ENCODE measurements around the gene XRCC6. TPM values are rescaled to one million over a fixed set of nuclear protein-coding genes. Genes with fewer than 3 reads are reported as not detected.
"Not testable (repeated sequence)": the region's sequence is repeated elsewhere in the genome, so short reads cannot be mapped to it uniquely, and the experiment has no call there.

XRCC6 gene
- polyA plus RNA-seq, 3 donors: 58.6 to 286 (median 267) TPM

GRCh38 chr22:41621911-41622179 is 750 bp downstream of the XRCC6 start:
- intact Hi-C loops (cut with micrococcal nuclease): loop anchor here in 1 of 2 donors (1.0 to 10.0 kb wide), 6 partner anchors 78 to 993 kb away; partner anchors contain the start of genes POLDIP3, POLR3H, RANGAP1 and TOB2
- peaks cover 34 to 37% of the 10 kb centered on the region in 2 donors for H3K4me1 ChIP-seq (ENCODE audit: control insufficient read depth in 1 of 2, insufficient read depth in 2 of 2, low read length in 2 of 2)
- H3K27ac ChIP-seq (ENCODE audit: low read depth in 1 of 2, low read length in 2 of 2): peak overlapping the region; percentile 95 to 100
- H3K36me3 ChIP-seq (replicated peaks in 1 of 2; ENCODE audit: control insufficient read depth in 1 of 2, insufficient read depth in 2 of 2, low read length in 2 of 2): peaks cover 23 to 24% of the 10 kb centered on the region in 2 donors
- H2AFZ ChIP-seq (ENCODE audit: insufficient read depth, low read depth, low read length, poor library complexity, severe bottlenecking): peak overlapping the region; percentile 83
- H3K79me2 ChIP-seq (ENCODE audit: insufficient read depth, low read length): peaks cover 87% of the 10 kb centered on the region
- Mint-ChIP-seq H3K4me3 (peak overlapping the region; percentile 94 to 95), H3K27me3 (ENCODE audit: low read depth in 3 of 3) (no peaks in the 10 kb centered on the region), H3K36me3 (peaks cover 30 to 47% of the 10 kb centered on the region in 2 donors), H3K9me3 (peaks cover 0 to 3% (median 0%) of the 10 kb centered on the region in 7 donors), H3K27ac (peak overlapping the region; percentile 97 to 100 (median 98)), H3K4me1 (peaks cover 32% of the 10 kb centered on the region)
- TF ChIP-seq, protein P1, sequence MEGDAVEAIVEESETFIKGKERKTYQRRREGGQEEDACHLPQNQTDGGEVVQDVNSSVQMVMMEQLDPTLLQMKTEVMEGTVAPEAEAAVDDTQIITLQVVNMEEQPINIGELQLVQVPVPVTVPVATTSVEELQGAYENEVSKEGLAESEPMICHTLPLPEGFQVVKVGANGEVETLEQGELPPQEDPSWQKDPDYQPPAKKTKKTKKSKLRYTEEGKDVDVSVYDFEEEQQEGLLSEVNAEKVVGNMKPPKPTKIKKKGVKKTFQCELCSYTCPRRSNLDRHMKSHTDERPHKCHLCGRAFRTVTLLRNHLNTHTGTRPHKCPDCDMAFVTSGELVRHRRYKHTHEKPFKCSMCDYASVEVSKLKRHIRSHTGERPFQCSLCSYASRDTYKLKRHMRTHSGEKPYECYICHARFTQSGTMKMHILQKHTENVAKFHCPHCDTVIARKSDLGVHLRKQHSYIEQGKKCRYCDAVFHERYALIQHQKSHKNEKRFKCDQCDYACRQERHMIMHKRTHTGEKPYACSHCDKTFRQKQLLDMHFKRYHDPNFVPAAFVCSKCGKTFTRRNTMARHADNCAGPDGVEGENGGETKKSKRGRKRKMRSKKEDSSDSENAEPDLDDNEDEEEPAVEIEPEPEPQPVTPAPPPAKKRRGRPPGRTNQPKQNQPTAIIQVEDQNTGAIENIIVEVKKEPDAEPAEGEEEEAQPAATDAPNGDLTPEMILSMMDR (IDR thresholded peaks at IDR 0.05): no peak
- DNase-seq: no peak
- peak overlapping the region; percentile 92 for H3K9ac ChIP-seq (ENCODE audit: insufficient read depth, low read length, poor library complexity, severe bottlenecking)
- WGBS (ENCODE audit: insufficient coverage): 5% methylated on average over 5 of the region's 8 CpGs
- peak overlapping the region; percentile 81 to 100 (median 86) for H3K4me3 ChIP-seq (replicated peaks in 1 of 3; ENCODE audit: low read depth in 2 of 3, low read length in 3 of 3)
- peaks cover 12% of the 10 kb centered on the region for H4K20me1 ChIP-seq (ENCODE audit: insufficient read depth, low read length)
- H3K27me3 ChIP-seq (ENCODE audit: control insufficient read depth in 2 of 2, insufficient read depth in 2 of 2, low read length in 2 of 2): no peaks in the 10 kb centered on the region
- no peaks in the 10 kb centered on the region for H3K9me3 ChIP-seq (replicated peaks in 1 of 2; ENCODE audit: control insufficient read depth in 1 of 2, insufficient read depth in 1 of 2, low read length in 2 of 2)
- peak overlapping the region; percentile 89 for H3K4me2 ChIP-seq (replicated peaks; ENCODE audit: extremely low read depth, low read length, poor library complexity, severe bottlenecking)

DNA sequence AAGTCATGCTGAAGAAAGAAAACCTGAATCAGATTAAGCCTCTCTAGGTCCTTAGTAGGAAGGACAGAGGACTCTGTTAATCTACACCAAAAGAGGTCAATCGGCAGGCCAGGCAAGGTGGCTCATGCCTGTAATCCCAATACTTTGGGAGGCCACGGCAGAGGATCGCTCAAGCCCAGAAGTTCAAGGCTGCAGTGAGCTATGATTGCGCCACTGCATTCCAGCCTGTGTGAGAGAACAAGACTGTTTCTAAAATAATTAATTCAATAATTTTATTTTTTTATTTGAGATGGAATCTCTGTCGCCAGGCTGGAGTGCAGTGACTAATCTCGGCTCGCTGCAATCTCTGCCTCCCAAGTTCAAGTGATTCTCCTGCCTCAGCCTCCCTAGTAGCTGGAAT is 4.5 kb downstream of the XRCC6 start:
- H2AFZ ChIP-seq (ENCODE audit: insufficient read depth, low read depth, low read length, poor library complexity, severe bottlenecking): no peak overlapping the region
- no peak overlapping the region for H3K27ac ChIP-seq (ENCODE audit: low read depth in 1 of 2, low read length in 2 of 2)
- no CpG with 5 or more reads among the region's 7 CpGs for WGBS (ENCODE audit: insufficient coverage)
- H3K4me2 ChIP-seq (replicated peaks; ENCODE audit: extremely low read depth, low read length, poor library complexity, severe bottlenecking): no peak overlapping the region
- Mint-ChIP-seq H3K9me3 (peaks cover 0 to 3% (median 0%) of the 10 kb centered on the region in 7 donors), H3K36me3 (peaks cover 53 to 85% of the 10 kb centered on the region in 2 donors), H3K27ac (peak overlapping the region in 1 of 7 donors; percentile 36), H3K4me1 (peaks cover 8% of the 10 kb centered on the region), H3K4me3 (no peak overlapping the region), H3K27me3 (ENCODE audit: low read depth in 3 of 3) (no peaks in the 10 kb centered on the region)
- no peak for DNase-seq
- peaks cover 9 to 11% of the 10 kb centered on the region in 2 donors for H3K4me1 ChIP-seq (ENCODE audit: control insufficient read depth in 1 of 2, insufficient read depth in 2 of 2, low read length in 2 of 2)
- no peaks in the 10 kb centered on the region for H3K9me3 ChIP-seq (replicated peaks in 1 of 2; ENCODE audit: control insufficient read depth in 1 of 2, insufficient read depth in 1 of 2, low read length in 2 of 2)
- H3K36me3 ChIP-seq (replicated peaks in 1 of 2; ENCODE audit: control insufficient read depth in 1 of 2, insufficient read depth in 2 of 2, low read length in 2 of 2): peaks cover 56 to 58% of the 10 kb centered on the region in 2 donors
- H4K20me1 ChIP-seq (ENCODE audit: insufficient read depth, low read length): peaks cover 41% of the 10 kb centered on the region
- no peaks in the 10 kb centered on the region for H3K27me3 ChIP-seq (ENCODE audit: control insufficient read depth in 2 of 2, insufficient read depth in 2 of 2, low read length in 2 of 2)
- TF ChIP-seq, protein P1 (IDR thresholded peaks at IDR 0.05): no peak
- no peak overlapping the region for H3K9ac ChIP-seq (ENCODE audit: insufficient read depth, low read length, poor library complexity, severe bottlenecking)
- peaks cover 81% of the 10 kb centered on the region for H3K79me2 ChIP-seq (ENCODE audit: insufficient read depth, low read length)
- no peak overlapping the region for H3K4me3 ChIP-seq (replicated peaks in 1 of 3; ENCODE audit: low read depth in 2 of 3, low read length in 3 of 3)
- intact Hi-C loops (cut with micrococcal nuclease): loop anchor here in 1 of 2 donors (10.0 kb wide), 4 partner anchors 151 to 989 kb away; partner anchors contain the start of genes POLDIP3 and TOB2

DNA sequence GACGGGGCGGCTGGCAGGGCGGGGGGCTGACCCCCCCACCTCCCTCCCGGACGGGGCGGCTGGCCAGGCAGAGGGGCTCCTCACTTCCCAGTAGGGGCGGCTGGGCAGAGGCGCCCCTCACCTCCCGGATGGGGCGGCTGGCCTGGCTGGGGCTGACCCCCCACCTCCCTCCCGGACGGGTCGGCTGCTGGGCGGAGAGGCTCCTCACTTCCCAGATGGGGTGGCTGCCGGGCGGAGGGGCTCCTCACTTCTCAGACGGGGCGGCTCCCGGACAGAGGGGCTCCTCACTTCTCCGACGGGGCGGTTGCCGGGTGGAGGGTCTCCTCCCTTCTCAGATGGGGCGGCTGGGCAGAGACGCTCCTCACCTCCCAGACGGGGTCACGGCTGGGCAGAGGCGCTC is 10.0 kb downstream of the XRCC6 start:
- H3K27me3 Mint-ChIP-seq (ENCODE audit: low read depth in 3 of 3); H3K4me1 Mint-ChIP-seq; H3K27ac ChIP-seq (ENCODE audit: low read depth in 1 of 2, low read length in 2 of 2); H3K27me3 ChIP-seq (ENCODE audit: control insufficient read depth in 2 of 2, insufficient read depth in 2 of 2, low read length in 2 of 2); H3K4me1 ChIP-seq (ENCODE audit: control insufficient read depth in 1 of 2, insufficient read depth in 2 of 2, low read length in 2 of 2); H3K4me3 ChIP-seq (replicated peaks in 1 of 3; ENCODE audit: low read depth in 2 of 3, low read length in 3 of 3); H3K9me3 ChIP-seq (replicated peaks in 1 of 2; ENCODE audit: control insufficient read depth in 1 of 2, insufficient read depth in 1 of 2, low read length in 2 of 2); DNase-seq; H3K4me2 ChIP-seq (replicated peaks; ENCODE audit: extremely low read depth, low read length, poor library complexity, severe bottlenecking); H3K27ac Mint-ChIP-seq; H3K9ac ChIP-seq (ENCODE audit: insufficient read depth, low read length, poor library complexity, severe bottlenecking); H3K9me3 Mint-ChIP-seq; intact Hi-C loops (cut with micrococcal nuclease); H2AFZ ChIP-seq (ENCODE audit: insufficient read depth, low read depth, low read length, poor library complexity, severe bottlenecking); H3K4me3 Mint-ChIP-seq: not testable (repeated sequence)
- Histone ChIP-seq H3K36me3 (replicated peaks in 1 of 2; ENCODE audit: control insufficient read depth in 1 of 2, insufficient read depth in 2 of 2, low read length in 2 of 2) (peaks cover 56 to 78% of the 10 kb centered on the region in 2 donors), H3K79me2 (ENCODE audit: insufficient read depth, low read length) (peaks cover 55% of the 10 kb centered on the region), H4K20me1 (ENCODE audit: insufficient read depth, low read length) (peaks cover 72% of the 10 kb centered on the region)
- H3K36me3 Mint-ChIP-seq: peaks cover 64 to 92% of the 10 kb centered on the region in 2 donors
- 100% methylated on average over 2 of the region's 28 CpGs for WGBS (ENCODE audit: insufficient coverage)
